Lung (tissue), 12 donors: ENCODE data around the gene ANTKMT. TPM values are rescaled to one million over a fixed set of nuclear protein-coding genes. Genes with fewer than 3 reads are reported as not detected.

ENCODE experiments used
- ATAC-seq: fragments of 200-7000 bp; cut with Tn5 transposase; one replicate; pipeline ENCODE4 v1.9.1; 2020; ENCODE audit warnings: moderate number of reproducible peaks; ENCODE audit not compliant: insufficient read depth, low FRiP score
- DNase-seq, 3 donors: peaks; one replicate each; pipeline ENCODE4 v3.0.0-alpha.2; 2013 to 2017
- H3K27ac ChIP-seq, 2 donors: one replicate each; pipeline ENCODE4 v1.5.1; 2013; ENCODE audit warnings: mild to moderate bottlenecking in 2 of 2, moderate library complexity in 2 of 2, control low read depth in 1 of 2, inconsistent platforms in 1 of 2, low read depth in 1 of 2, low read length in 1 of 2
- H3K27me3 ChIP-seq, 3 donors: one replicate each; pipeline ENCODE4 v1.5.1; 2013; ENCODE audit warnings: low read length in 2 of 3; ENCODE audit not compliant: control insufficient read depth in 3 of 3, insufficient read depth in 3 of 3
- H3K36me3 ChIP-seq, 4 donors: one replicate each; pipeline ENCODE4 v1.5.1; 2013; ENCODE audit warnings: low read length in 4 of 4, mild to moderate bottlenecking in 1 of 4, moderate library complexity in 1 of 4; ENCODE audit not compliant: control insufficient read depth in 4 of 4, insufficient read depth in 4 of 4
- H3K4me1 ChIP-seq, 5 donors: one replicate each; pipeline ENCODE4 v1.5.1; 2013; ENCODE audit warnings: low read length in 5 of 5, mild to moderate bottlenecking in 2 of 5, moderate library complexity in 1 of 5; ENCODE audit not compliant: control insufficient read depth in 5 of 5, insufficient read depth in 5 of 5
- H3K4me3 ChIP-seq: one replicate; pipeline ENCODE4 v1.5.1; 2013; ENCODE audit warnings: mild to moderate bottlenecking, control low read depth, moderate library complexity
- H3K9ac ChIP-seq, 2 donors: one replicate each; pipeline ENCODE4 v1.5.1; 2013; ENCODE audit warnings: low read length in 2 of 2, control low read depth in 1 of 2; ENCODE audit not compliant: insufficient read depth in 1 of 2
- H3K9me3 ChIP-seq, 4 donors: one replicate each; pipeline ENCODE4 v1.5.1; 2013; ENCODE audit warnings: low read length in 3 of 4, mild to moderate bottlenecking in 1 of 4, moderate library complexity in 1 of 4; ENCODE audit not compliant: control insufficient read depth in 4 of 4, insufficient read depth in 3 of 4
- whole genome bisulfite sequencing, 2 donors: extraction: QIAGEN DNeasy Blood & Tissue Kit; methylation state at CpG; one replicate each; pipeline ENCODE4 v1.1.7; 2013; 5-methylcytosine and 5-hydroxymethylcytosine counted together
- polyA plus RNA-seq, 2 donors: library from polyadenylated mRNA; stranded (reverse); fragments of 200-250 nt; gene quantifications; one replicate each; pipeline ENCODE4 v1.2.1, GENCODE V29; 2013
- total RNA-seq, 2 donors: library from RNA; depleted of rRNA in 1 of 2; stranded (reverse); fragments of >200 nt in 1 of 2; gene quantifications; one replicate each; pipeline ENCODE4 v1.2.1, GENCODE V29; 2014 to 2021
- TF ChIP-seq, protein P1 (sequence below): IDR thresholded peaks from 2 replicates; pipeline ENCODE4 v1.5.1; 2012; ENCODE audit warnings: mild to moderate bottlenecking; ENCODE audit errors: control extremely low read depth, extremely low read depth
- donor health status: control.
- donor health status: control.
- donor health status: Bipolar disorder and iron deficiency.
- donor health status: healthy.
- donor health status: DM: yes; HTN: yes; CAD: no.

Gene ANTKMT
- total and polyA plus RNA-seq, 4 donors = 9.2 to 65.7 (median 45.9) TPM

DNA sequence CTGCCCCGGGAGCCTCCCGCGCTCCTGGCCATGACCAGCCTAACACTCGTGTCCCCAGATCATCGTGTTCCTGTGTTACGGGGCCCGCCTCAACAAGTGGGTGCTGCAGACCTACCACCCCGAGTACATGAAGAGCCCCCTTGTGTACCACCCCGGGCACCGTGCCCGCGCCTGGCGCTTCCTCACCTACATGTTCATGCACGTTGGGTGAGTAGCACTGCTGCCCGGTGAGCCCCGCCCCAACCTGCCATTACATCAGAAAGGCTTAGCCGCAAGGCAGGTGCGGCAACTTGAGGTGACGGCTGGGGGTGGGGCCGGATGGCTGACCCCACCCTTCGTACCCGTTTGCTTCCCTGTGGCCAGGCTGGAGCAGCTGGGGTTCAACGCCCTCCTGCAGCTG lies 44.0 kb upstream of the ANTKMT start:
- peaks cover 5 to 24% (median 14%) of the 10 kb centered on the region in 4 donors for H3K36me3 ChIP-seq
- TF ChIP-seq, protein P1, sequence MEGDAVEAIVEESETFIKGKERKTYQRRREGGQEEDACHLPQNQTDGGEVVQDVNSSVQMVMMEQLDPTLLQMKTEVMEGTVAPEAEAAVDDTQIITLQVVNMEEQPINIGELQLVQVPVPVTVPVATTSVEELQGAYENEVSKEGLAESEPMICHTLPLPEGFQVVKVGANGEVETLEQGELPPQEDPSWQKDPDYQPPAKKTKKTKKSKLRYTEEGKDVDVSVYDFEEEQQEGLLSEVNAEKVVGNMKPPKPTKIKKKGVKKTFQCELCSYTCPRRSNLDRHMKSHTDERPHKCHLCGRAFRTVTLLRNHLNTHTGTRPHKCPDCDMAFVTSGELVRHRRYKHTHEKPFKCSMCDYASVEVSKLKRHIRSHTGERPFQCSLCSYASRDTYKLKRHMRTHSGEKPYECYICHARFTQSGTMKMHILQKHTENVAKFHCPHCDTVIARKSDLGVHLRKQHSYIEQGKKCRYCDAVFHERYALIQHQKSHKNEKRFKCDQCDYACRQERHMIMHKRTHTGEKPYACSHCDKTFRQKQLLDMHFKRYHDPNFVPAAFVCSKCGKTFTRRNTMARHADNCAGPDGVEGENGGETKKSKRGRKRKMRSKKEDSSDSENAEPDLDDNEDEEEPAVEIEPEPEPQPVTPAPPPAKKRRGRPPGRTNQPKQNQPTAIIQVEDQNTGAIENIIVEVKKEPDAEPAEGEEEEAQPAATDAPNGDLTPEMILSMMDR = no peak
- no peak overlapping the region for H3K27ac ChIP-seq
- 49 to 63% methylated on average over 23 of the region's 23 CpGs for WGBS, 2 donors
- no peak overlapping the region for H3K9ac ChIP-seq
- H3K4me3 ChIP-seq = no peak overlapping the region
- H3K4me1 ChIP-seq = peaks cover 4 to 26% (median 17%) of the 10 kb centered on the region in 5 donors
- no peaks in the 10 kb centered on the region for H3K27me3 ChIP-seq
- peaks cover 0 to 4% (median 0%) of the 10 kb centered on the region in 4 donors for H3K9me3 ChIP-seq
- no peak for ATAC-seq
- no peak for DNase-seq

DNA sequence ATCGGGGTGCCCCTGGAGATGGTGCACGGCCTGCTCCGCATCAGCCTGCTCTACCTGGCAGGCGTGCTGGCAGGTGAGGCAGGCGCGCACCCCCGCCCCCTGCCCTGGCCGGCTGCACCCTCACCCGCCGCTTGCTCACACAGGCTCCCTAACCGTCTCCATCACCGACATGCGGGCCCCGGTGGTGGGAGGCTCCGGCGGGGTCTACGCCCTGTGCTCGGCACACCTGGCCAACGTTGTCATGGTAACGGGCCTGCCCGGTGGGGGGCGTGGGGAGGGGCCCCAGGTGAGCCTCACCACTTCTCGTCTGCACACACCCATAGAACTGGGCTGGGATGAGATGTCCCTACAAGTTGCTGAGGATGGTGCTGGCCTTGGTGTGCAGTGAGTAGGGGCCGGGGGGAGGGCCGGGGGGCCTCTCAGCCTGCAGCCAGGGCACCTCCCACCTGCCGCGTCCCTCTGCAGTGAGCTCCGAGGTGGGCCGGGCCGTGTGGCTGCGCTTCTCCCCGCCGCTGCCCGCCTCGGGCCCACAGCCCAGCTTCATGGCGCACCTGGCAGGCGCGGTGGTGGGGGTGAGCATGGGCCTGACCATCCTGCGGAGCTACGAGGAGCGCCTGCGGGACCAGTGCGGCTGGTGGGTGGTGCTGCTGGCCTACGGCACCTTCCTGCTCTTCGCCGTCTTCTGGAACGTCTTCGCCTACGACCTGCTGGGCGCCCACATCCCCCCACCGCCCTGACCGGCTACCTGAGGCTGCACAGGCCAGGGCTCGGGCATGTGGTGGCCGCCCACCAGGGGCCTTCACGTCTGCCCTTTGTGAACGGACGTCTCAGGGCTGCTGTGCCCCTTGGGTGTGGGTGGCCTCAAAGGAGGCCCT lies 43.4 kb upstream of the ANTKMT start:
- H3K9ac ChIP-seq = no peak overlapping the region
- H3K4me1 ChIP-seq = peaks cover 4 to 28% (median 17%) of the 10 kb centered on the region in 5 donors
- peaks cover 7 to 24% (median 14%) of the 10 kb centered on the region in 4 donors for H3K36me3 ChIP-seq
- H3K9me3 ChIP-seq = peaks cover 0 to 2% (median 0%) of the 10 kb centered on the region in 4 donors
- no peak overlapping the region for H3K4me3 ChIP-seq
- no peak for DNase-seq
- ATAC-seq = no peak
- TF ChIP-seq, protein P1 = no peak
- H3K27me3 ChIP-seq = no peaks in the 10 kb centered on the region
- no peak overlapping the region for H3K27ac ChIP-seq
- 54 to 62% methylated on average over 47 to 57 of the region's 57 CpGs for WGBS, 2 donors

DNA sequence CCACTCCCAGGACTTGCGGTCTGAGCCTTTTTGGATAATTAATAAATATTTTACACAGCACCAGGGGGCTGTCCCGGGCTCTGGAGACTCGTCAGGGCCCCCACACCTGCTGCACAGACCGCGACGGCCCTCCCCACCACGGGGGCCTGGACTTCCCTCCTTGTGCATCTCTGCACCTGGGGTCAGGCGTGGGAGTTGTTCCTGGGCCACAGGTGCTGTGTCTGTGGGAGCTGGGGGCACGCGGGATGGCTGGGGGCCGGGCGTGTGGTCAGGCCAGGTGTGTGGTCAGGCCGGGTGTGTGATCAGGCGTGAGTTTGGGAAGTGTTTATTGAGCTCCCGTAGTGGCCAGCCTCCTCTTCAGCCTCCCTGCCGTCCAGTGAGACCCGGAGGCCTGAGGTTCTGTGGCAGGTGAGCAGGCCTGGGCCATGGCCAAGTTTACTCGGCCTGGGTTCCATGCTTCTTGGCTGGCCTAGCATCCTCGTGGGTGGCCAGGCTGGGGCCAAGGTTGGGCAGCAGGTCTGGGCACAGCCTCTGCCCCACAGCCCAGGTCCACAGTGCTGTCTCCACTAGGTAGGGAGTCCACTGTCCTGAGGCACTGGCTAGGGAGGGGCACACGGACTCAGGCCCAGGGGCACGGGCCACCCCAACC lies 42.6 kb upstream of the ANTKMT start:
- H3K27ac ChIP-seq = no peak overlapping the region
- H3K4me1 ChIP-seq = peaks cover 4 to 34% (median 20%) of the 10 kb centered on the region in 5 donors

More for the DNA sequence above, 42.6 kb upstream of the ANTKMT start:
- WGBS, 2 donors = 80 to 84% methylated on average over 19 to 21 of the region's 21 CpGs
- H3K27me3 ChIP-seq = no peaks in the 10 kb centered on the region
- peaks cover 6 to 23% (median 15%) of the 10 kb centered on the region in 4 donors for H3K36me3 ChIP-seq
- H3K9me3 ChIP-seq = no peaks in the 10 kb centered on the region
- no peak for DNase-seq
- no peak overlapping the region for H3K4me3 ChIP-seq
- ATAC-seq = no peak
- TF ChIP-seq, protein P1 = no peak
- no peak overlapping the region for H3K9ac ChIP-seq
